Keratinocyte (primary cell): Measurements from ENCODE around the gene CSNK1A1. TPM values are rescaled to one million over a fixed set of nuclear protein-coding genes. Genes with fewer than 3 reads are reported as not detected.

Experiments
- DNase-seq: peaks from one replicate; pipeline ENCODE4 v3.0.0-alpha.2; 2011; ENCODE audit warnings: low read depth, missing footprints, low spot score
- FAIRE-seq: peaks from 2 replicates; lab custom pipeline; 2011; peaks lifted over from hg19 to GRCh38; lab: Jason Lieb, UNC
- H2AFZ ChIP-seq: 2 replicates; pipeline ENCODE4 v1.6.0; 2012; ENCODE audit warnings: low read length, control low read depth, inconsistent platforms; ENCODE audit not compliant: control insufficient read depth
- H3K27ac ChIP-seq: 2 replicates; pipeline ENCODE4 v1.5.1; 2011; ENCODE audit warnings: low read length; ENCODE audit not compliant: control insufficient read depth, insufficient read depth
- H3K27me3 ChIP-seq: 3 replicates; pipeline ENCODE4 v1.6.0; 2011; ENCODE audit warnings: low read length; ENCODE audit not compliant: control insufficient read depth, insufficient read depth; ENCODE audit errors: extremely low read depth
- H3K36me3 ChIP-seq, 2 experiments: 2 replicates in 1 of 2; 3 replicates in 1 of 2; pipeline ENCODE4 v1.5.1; 2011; ENCODE audit warnings: low read length in 2 of 2, mild to moderate bottlenecking in 1 of 2; ENCODE audit not compliant: control insufficient read depth in 2 of 2, insufficient read depth in 2 of 2; ENCODE audit errors: extremely low read depth in 1 of 2
- H3K4me1 ChIP-seq: 3 replicates; pipeline ENCODE4 v1.5.1; 2011; ENCODE audit warnings: low read length; ENCODE audit not compliant: control insufficient read depth, insufficient read depth; ENCODE audit errors: extremely low read depth
- H3K4me2 ChIP-seq: 3 replicates; pipeline ENCODE4 v1.6.0; 2011; ENCODE audit warnings: low read depth, low read length; ENCODE audit not compliant: control insufficient read depth, insufficient read depth; ENCODE audit errors: extremely low read depth
- H3K4me3 ChIP-seq, 3 experiments: fragments of 200-600 bp in 1 of 3; sonication (generic) in 1 of 3; 2 replicates in 2 of 3; 3 replicates in 1 of 3; pipeline ENCODE4 v1.5.1; 2011 to 2016; ENCODE audit warnings: low read length in 3 of 3, mild to moderate bottlenecking in 3 of 3, control low read depth in 2 of 3, inconsistent platforms in 1 of 3, low read depth in 1 of 3, mixed read lengths in 1 of 3, mixed run types in 1 of 3, moderate library complexity in 1 of 3; ENCODE audit not compliant: control insufficient read depth in 2 of 3, insufficient read depth in 2 of 3; ENCODE audit errors: extremely low read depth in 1 of 3
- H3K79me2 ChIP-seq: 2 replicates; pipeline ENCODE4 v1.6.0; 2012; ENCODE audit warnings: low read length; ENCODE audit not compliant: control insufficient read depth, insufficient read depth
- H3K9ac ChIP-seq: 3 replicates; pipeline ENCODE4 v1.6.0; 2011; ENCODE audit warnings: low read length; ENCODE audit not compliant: control insufficient read depth, insufficient read depth; ENCODE audit errors: extremely low read depth
- H3K9me1 ChIP-seq: 3 replicates; pipeline ENCODE4 v1.6.0; 2011; ENCODE audit warnings: low read length; ENCODE audit not compliant: control insufficient read depth, insufficient read depth; ENCODE audit errors: extremely low read depth
- H3K9me3 ChIP-seq: 2 replicates; pipeline ENCODE4 v1.5.1; 2012; ENCODE audit warnings: low read depth, low read length; ENCODE audit not compliant: control insufficient read depth
- H4K20me1 ChIP-seq: 3 replicates; pipeline ENCODE4 v1.6.0; 2011; ENCODE audit warnings: low read length; ENCODE audit not compliant: control insufficient read depth, insufficient read depth; ENCODE audit errors: extremely low read depth
- dilution Hi-C: fragments of 300-500 bp; cut with MboI; formaldehyde crosslinking; loops from one replicate; pipeline ENCODE4 v1.7.0; 2020; ENCODE audit warnings: low sequenced_read_pairs; ENCODE audit not compliant: extremely low pct_ligation_motif_present
- polyA plus RNA-seq, 5 experiments: library from polyadenylated mRNA; depleted of rRNA in 3 of 5; stranded (reverse) in 3 of 5; stranded (forward) in 1 of 5; unstranded in 1 of 5; fragments of >200 nt; gene quantifications; 1 replicate in 1 of 5; 2 replicates in 3 of 5; 3 replicates in 1 of 5; pipeline versions ENCODE4 v1.2.1 to v1.2.3, GENCODE V29; 2011 to 2012; ENCODE audit warnings: missing spikeins in 2 of 5, low read depth in 1 of 5, low replicate concordance in 1 of 5
- TF ChIP-seq, protein P1 (sequence below), 3 experiments: IDR thresholded peaks in 1 of 3; conservative IDR thresholded peaks in 1 of 3; optimal IDR thresholded peaks in 1 of 3; 2 replicates in 2 of 3; 3 replicates in 1 of 3; pipeline versions ENCODE3 to v1.5.1; 2011; ENCODE audit warnings: low read length in 3 of 3, mild to moderate bottlenecking in 3 of 3, moderate library complexity in 2 of 3, control low read depth in 1 of 3, inconsistent platforms in 1 of 3; ENCODE audit not compliant: insufficient read depth in 2 of 3; ENCODE audit errors: extremely low read depth in 1 of 3

Gene CSNK1A1
- polyA plus RNA-seq, 1 donor (not counting 4 experiments of a cell fraction or from before 2014, with no cell fraction given), result 289 TPM

DNA sequence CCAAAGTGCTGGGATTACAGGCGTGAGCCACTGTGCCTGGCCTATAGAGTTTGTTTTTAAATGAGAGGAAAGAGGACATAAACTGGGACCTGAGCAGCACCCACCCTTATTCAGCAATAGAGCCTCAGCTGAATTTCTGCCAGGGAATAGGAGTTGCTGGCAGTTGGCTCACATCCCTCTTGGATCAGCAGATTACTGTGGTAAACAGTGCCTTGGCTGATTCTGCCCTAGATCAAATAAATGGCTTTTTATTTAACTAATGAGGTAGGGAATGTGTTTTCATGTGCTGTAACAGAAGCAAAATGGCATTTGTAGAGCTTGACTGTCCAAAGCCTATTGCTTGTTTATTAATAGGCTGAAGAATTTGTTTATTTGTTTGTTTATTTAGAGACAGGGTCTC is 32.2 kb upstream of the CSNK1A1 start:
- no peak for FAIRE-seq
- H3K4me3 ChIP-seq, result no peak overlapping the region
- no peaks in the 10 kb centered on the region for H3K9me1 ChIP-seq
- dilution Hi-C loops, result no loop called here
- peaks cover 25% of the 10 kb centered on the region for H3K4me1 ChIP-seq
- H3K27me3 ChIP-seq, result no peaks in the 10 kb centered on the region
- H2AFZ ChIP-seq, result peak overlapping the region; percentile 34
- no peak overlapping the region for H3K27ac ChIP-seq
- H3K36me3 ChIP-seq, result no peaks in the 10 kb centered on the region
- no peak for DNase-seq
- no peaks in the 10 kb centered on the region for H3K9me3 ChIP-seq
- no peak overlapping the region for H3K9ac ChIP-seq
- H3K79me2 ChIP-seq, result no peaks in the 10 kb centered on the region
- TF ChIP-seq, protein P1, sequence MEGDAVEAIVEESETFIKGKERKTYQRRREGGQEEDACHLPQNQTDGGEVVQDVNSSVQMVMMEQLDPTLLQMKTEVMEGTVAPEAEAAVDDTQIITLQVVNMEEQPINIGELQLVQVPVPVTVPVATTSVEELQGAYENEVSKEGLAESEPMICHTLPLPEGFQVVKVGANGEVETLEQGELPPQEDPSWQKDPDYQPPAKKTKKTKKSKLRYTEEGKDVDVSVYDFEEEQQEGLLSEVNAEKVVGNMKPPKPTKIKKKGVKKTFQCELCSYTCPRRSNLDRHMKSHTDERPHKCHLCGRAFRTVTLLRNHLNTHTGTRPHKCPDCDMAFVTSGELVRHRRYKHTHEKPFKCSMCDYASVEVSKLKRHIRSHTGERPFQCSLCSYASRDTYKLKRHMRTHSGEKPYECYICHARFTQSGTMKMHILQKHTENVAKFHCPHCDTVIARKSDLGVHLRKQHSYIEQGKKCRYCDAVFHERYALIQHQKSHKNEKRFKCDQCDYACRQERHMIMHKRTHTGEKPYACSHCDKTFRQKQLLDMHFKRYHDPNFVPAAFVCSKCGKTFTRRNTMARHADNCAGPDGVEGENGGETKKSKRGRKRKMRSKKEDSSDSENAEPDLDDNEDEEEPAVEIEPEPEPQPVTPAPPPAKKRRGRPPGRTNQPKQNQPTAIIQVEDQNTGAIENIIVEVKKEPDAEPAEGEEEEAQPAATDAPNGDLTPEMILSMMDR (optimal IDR thresholded peaks at IDR 0.05 in 1 of 3, IDR thresholded peaks at IDR 0.05 in 1 of 3, conservative IDR thresholded peaks at IDR 0.05 in 1 of 3; ENCODE audit: extremely low read depth in 1 of 3, insufficient read depth in 2 of 3, low read length in 3 of 3), result no peak
- H4K20me1 ChIP-seq, result no peaks in the 10 kb centered on the region
- peak overlapping the region; percentile 31 for H3K4me2 ChIP-seq

DNA sequence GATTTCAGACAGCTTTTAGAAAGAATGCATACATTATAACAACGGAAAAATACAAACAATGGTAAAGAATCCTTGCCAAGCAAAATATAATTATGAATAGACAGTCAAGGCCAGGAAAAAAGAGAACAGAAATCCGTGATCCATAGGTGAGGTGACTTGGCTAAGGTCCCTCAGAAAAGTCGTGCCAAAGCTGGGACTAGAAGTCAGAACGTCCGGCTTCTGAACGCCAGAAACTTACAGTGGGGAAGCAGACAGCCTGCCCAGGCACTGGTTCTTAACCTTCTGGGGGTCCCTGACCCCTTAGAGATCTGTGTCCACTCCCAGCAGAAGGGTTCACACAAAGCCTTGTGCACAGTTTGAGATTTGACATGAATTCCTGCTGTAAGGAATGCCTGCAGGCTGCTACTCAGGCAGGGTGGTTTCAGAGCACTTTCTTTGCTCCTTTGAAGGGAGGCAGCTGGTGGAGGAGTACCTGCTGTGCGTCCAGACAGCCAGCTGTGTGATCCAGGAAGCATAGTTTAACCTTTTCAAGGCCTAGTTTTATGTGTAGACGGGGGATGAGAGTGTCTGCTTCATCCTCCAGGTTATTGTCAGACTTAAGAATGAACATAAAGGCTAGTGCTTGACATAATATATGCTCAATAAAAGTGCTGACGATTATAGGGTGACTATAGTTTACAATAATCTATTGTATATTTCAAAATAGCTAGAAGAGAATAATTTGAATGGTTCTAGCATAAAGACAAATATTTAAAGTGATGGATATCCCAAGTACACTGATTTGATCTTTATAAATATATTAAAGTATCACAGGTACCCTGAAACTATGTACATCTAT is 30.9 kb upstream of the CSNK1A1 start:
- peak overlapping the region; percentile 92 for H2AFZ ChIP-seq
- peaks cover 25% of the 10 kb centered on the region for H3K4me1 ChIP-seq
- no peaks in the 10 kb centered on the region for H3K9me3 ChIP-seq
- H3K9ac ChIP-seq, result peak overlapping the region; percentile 77
- TF ChIP-seq, protein P1 (optimal IDR thresholded peaks at IDR 0.05 in 1 of 3, IDR thresholded peaks at IDR 0.05 in 1 of 3, conservative IDR thresholded peaks at IDR 0.05 in 1 of 3; ENCODE audit: extremely low read depth in 1 of 3, insufficient read depth in 2 of 3, low read length in 3 of 3), result no peak
- DNase-seq (no peak), FAIRE-seq (peak; percentile 9)
- no peaks in the 10 kb centered on the region for H4K20me1 ChIP-seq
- H3K36me3 ChIP-seq, result no peaks in the 10 kb centered on the region
- no peaks in the 10 kb centered on the region for H3K27me3 ChIP-seq
- peak overlapping the region; percentile 48 to 65 (median 56) for H3K4me3 ChIP-seq
- peak overlapping the region; percentile 93 for H3K4me2 ChIP-seq
- H3K9me1 ChIP-seq, result no peaks in the 10 kb centered on the region
- H3K79me2 ChIP-seq, result no peaks in the 10 kb centered on the region
- H3K27ac ChIP-seq, result peak overlapping the region; percentile 80
- dilution Hi-C loops, result no loop called here
